Measurements from ENCODE around the gene RAPGEF4. TPM values are rescaled to one million over a fixed set of nuclear protein-coding genes. Genes with fewer than 3 reads are reported as not detected.

Gene RAPGEF4
- total and polyA plus RNA-seq, 7 donors: 0.23 to 7.6 (median 4.2) TPM

- Histone ChIP-seq H3K4me3 (no peak overlapping the region), H3K9me3 (no peaks in the 10 kb centered on the region), H3K36me3 (no peaks in the 10 kb centered on the region), H3K4me1 (peaks cover 0 to 21% (median 19%) of the 10 kb centered on the region in 4 donors), H3K27me3 (no peaks in the 10 kb centered on the region), H3K27ac (no peak overlapping the region)
- intact Hi-C loops (cut with DNase I): no loop called here
- DNase-seq: no peak
- TF ChIP-seq POLR2A (IDR thresholded peaks at IDR 0.05): no peak
- no peak for TF ChIP-seq POLR2AphosphoS5 (IDR thresholded peaks at IDR 0.05)
- TF ChIP-seq, protein P1, sequence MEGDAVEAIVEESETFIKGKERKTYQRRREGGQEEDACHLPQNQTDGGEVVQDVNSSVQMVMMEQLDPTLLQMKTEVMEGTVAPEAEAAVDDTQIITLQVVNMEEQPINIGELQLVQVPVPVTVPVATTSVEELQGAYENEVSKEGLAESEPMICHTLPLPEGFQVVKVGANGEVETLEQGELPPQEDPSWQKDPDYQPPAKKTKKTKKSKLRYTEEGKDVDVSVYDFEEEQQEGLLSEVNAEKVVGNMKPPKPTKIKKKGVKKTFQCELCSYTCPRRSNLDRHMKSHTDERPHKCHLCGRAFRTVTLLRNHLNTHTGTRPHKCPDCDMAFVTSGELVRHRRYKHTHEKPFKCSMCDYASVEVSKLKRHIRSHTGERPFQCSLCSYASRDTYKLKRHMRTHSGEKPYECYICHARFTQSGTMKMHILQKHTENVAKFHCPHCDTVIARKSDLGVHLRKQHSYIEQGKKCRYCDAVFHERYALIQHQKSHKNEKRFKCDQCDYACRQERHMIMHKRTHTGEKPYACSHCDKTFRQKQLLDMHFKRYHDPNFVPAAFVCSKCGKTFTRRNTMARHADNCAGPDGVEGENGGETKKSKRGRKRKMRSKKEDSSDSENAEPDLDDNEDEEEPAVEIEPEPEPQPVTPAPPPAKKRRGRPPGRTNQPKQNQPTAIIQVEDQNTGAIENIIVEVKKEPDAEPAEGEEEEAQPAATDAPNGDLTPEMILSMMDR (IDR thresholded peaks at IDR 0.05): no peak
- no peak for TF ChIP-seq EP300 (IDR thresholded peaks at IDR 0.05)
- 88 to 92% methylated on average over 4 of the region's 4 CpGs for WGBS, 2 donors
Measured at GRCh38 chr2:172924097-172924660, 188.5 kb downstream of the RAPGEF4 start.

- H3K4me3 ChIP-seq: no peak overlapping the region
- intact Hi-C loops (cut with DNase I): no loop called here
- WGBS, 2 donors: 85 to 94% methylated on average over 2 of the region's 2 CpGs
Measured at GRCh38 chr2:172925600-172925999, 190.0 kb downstream of the RAPGEF4 start.

GRCh38 chr2:172926785-172927640 is 191.4 kb downstream of the RAPGEF4 start:
- no peaks in the 10 kb centered on the region for H3K36me3 ChIP-seq
- no peak for TF ChIP-seq POLR2AphosphoS5 (IDR thresholded peaks at IDR 0.05)
- no peak for TF ChIP-seq POLR2A (IDR thresholded peaks at IDR 0.05)
- TF ChIP-seq, protein P1 (IDR thresholded peaks at IDR 0.05): no peak
- 92% methylated on average over 7 of the region's 7 CpGs for WGBS, 2 donors
- no peaks in the 10 kb centered on the region for H3K27me3 ChIP-seq
- intact Hi-C loops (cut with DNase I): no loop called here
- H3K4me1 ChIP-seq: peaks cover 0 to 45% (median 27%) of the 10 kb centered on the region in 4 donors
- DNase-seq: no peak
- H3K4me3 ChIP-seq: no peak overlapping the region
- no peaks in the 10 kb centered on the region for H3K9me3 ChIP-seq
- H3K27ac ChIP-seq: peak overlapping the region in 3 of 4 donors; percentile 38 to 72 (median 55)

More at GRCh38 chr2:172925600-172925999, 190.0 kb downstream of the RAPGEF4 start:
- DNase-seq: no peak
- peaks cover 0 to 33% (median 19%) of the 10 kb centered on the region in 4 donors for H3K4me1 ChIP-seq
- H3K36me3 ChIP-seq: no peaks in the 10 kb centered on the region
- no peaks in the 10 kb centered on the region for H3K27me3 ChIP-seq
- H3K27ac ChIP-seq: no peak overlapping the region
- TF ChIP-seq POLR2A (IDR thresholded peaks at IDR 0.05): no peak
- no peak for TF ChIP-seq EP300 (IDR thresholded peaks at IDR 0.05)
- TF ChIP-seq, protein P1 (IDR thresholded peaks at IDR 0.05): no peak
- no peak for TF ChIP-seq POLR2AphosphoS5 (IDR thresholded peaks at IDR 0.05)
- no peaks in the 10 kb centered on the region for H3K9me3 ChIP-seq

DNA sequence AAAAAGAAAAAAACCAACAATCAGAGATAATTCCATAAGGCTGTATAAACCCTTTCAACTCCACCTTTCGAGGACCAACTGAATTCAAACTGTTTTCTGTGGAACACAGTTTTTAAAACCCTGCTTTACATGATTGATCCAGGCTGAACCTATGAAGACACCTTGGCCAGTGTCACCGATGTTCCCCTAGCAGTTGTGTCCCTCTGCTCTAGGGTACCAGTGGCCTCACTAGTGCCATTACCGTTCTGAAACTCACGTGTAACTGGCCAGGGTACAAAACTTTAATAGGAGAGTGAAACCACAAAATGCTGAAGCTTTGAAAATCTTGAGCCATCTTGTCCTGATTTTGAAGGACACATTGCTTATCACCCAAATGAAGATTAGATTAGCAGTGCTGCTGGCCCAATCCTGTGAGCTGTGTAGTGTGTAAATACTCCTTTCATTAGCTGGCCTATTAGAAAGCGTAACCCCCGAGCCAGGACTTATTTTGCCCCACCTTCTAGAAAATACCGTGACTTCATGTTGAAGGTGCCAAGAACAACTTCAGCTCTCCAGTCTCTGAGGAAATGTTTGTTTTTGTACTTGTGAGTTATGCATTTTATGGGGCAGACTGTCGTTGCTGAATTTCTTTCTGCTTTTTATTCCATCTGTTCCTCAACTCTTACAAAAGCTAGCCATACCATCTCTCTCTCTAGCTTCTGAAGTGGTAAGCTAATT is 192.2 kb downstream of the RAPGEF4 start:
- Histone ChIP-seq H3K4me1 (peaks cover 0 to 45% (median 27%) of the 10 kb centered on the region in 4 donors), H3K27ac (peak overlapping the region; percentile 38 to 72 (median 51)), H3K4me3 (peak overlapping the region in 1 of 4 donors; percentile 3), H3K9me3 (no peaks in the 10 kb centered on the region), H3K36me3 (no peaks in the 10 kb centered on the region), H3K27me3 (no peaks in the 10 kb centered on the region)
- intact Hi-C loops (cut with DNase I): no loop called here
- DNase-seq: peak; percentile 69
- TF ChIP-seq, protein P1 (IDR thresholded peaks at IDR 0.05): no peak
- TF ChIP-seq POLR2A (IDR thresholded peaks at IDR 0.05): no peak
- peak in 2 of 4 donors; percentile 14 to 23 for TF ChIP-seq POLR2AphosphoS5 (IDR thresholded peaks at IDR 0.05)
- no peak for TF ChIP-seq EP300 (IDR thresholded peaks at IDR 0.05)
- WGBS, 2 donors: 29 to 63% methylated on average over 8 of the region's 8 CpGs

All from sigmoid colon (tissue), 7 donors.